Kidney tubule cell (primary cell): Measurements from ENCODE around the gene ZSCAN20.

ENCODE experiments used
- DNase-seq: peaks from one replicate; pipeline ENCODE4 v3.0.0-alpha.2; 2018; ENCODE audit warnings: low spot score

ZSCAN20 gene

GRCh38 chr1:33443705-33444180 is 28.7 kb upstream of the ZSCAN20 start:
- DNase-seq = no peak

- no peak for DNase-seq
Observed at GRCh38 chr1:33445108-33445507, 27.3 kb upstream of the ZSCAN20 start.

- DNase-seq = no peak
Observed at GRCh38 chr1:33446590-33446989, 25.9 kb upstream of the ZSCAN20 start.

GRCh38 chr1:33454646-33455282 is 17.7 kb upstream of the ZSCAN20 start:
- no peak for DNase-seq

GRCh38 chr1:33455539-33456501 is 16.6 kb upstream of the ZSCAN20 start:
- DNase-seq = peak; percentile 88

GRCh38 chr1:33456502-33456886 is 16.0 kb upstream of the ZSCAN20 start:
- DNase-seq = no peak

GRCh38 chr1:33459691-33460090 is 12.8 kb upstream of the ZSCAN20 start:
- peak; percentile 68 for DNase-seq

- peak; percentile 80 for DNase-seq
Observed at GRCh38 chr1:33460144-33460543, 12.3 kb upstream of the ZSCAN20 start.

- DNase-seq = no peak
Observed at GRCh38 chr1:33460947-33461629, 11.4 kb upstream of the ZSCAN20 start.

GRCh38 chr1:33462405-33463164 is 9.9 kb upstream of the ZSCAN20 start:
- DNase-seq = no peak

GRCh38 chr1:33464552-33464951 is 7.9 kb upstream of the ZSCAN20 start:
- no peak for DNase-seq

GRCh38 chr1:33465316-33465715 is 7.1 kb upstream of the ZSCAN20 start:
- no peak for DNase-seq

GRCh38 chr1:33466159-33466558 is 6.3 kb upstream of the ZSCAN20 start:
- DNase-seq = no peak

- no peak for DNase-seq
Observed at GRCh38 chr1:33468011-33468410, 4.4 kb upstream of the ZSCAN20 start.

GRCh38 chr1:33468531-33468930 is 3.9 kb upstream of the ZSCAN20 start:
- no peak for DNase-seq

GRCh38 chr1:33468967-33469366 is 3.5 kb upstream of the ZSCAN20 start:
- no peak for DNase-seq

GRCh38 chr1:33469691-33470090 is 2.8 kb upstream of the ZSCAN20 start:
- DNase-seq = no peak

GRCh38 chr1:33470495-33471012 is 1.9 kb upstream of the ZSCAN20 start:
- peak; percentile 80 for DNase-seq

- DNase-seq = peak; percentile 12
Observed at GRCh38 chr1:33471416-33471815, 1.0 kb upstream of the ZSCAN20 start.

GRCh38 chr1:33473900-33474299 is 1.5 kb downstream of the ZSCAN20 start:
- DNase-seq = peak; percentile 82

GRCh38 chr1:33477451-33477850 is 5.0 kb downstream of the ZSCAN20 start:
- DNase-seq = no peak

GRCh38 chr1:33482412-33482811 is 10.0 kb downstream of the ZSCAN20 start:
- no peak for DNase-seq
